ENCODE results near the gene OR10C1.

OR10C1 gene

GRCh38 chr6:29490552-29490951 lies 51.4 kb downstream of the OR10C1 start:
- Histone ChIP-seq H3K9me3 (ENCODE audit: control insufficient read depth, insufficient read depth, low read length) (no peaks in the 10 kb centered on the region), H3K36me3 (ENCODE audit: control insufficient read depth, insufficient read depth, low read length) (no peaks in the 10 kb centered on the region), H3K27me3 (ENCODE audit: control insufficient read depth, insufficient read depth, low read length) (no peaks in the 10 kb centered on the region), H3K27ac (ENCODE audit: low read depth, low read length) (no peak overlapping the region), H3K4me3 (ENCODE audit: low read depth, low read length) (no peak overlapping the region), H3K4me1 (ENCODE audit: control insufficient read depth, insufficient read depth, low read length) (no peaks in the 10 kb centered on the region), H3K9ac (ENCODE audit: low read depth, low read length) (no peak overlapping the region)

Measured in HUES48 (cell line).